NAMALWA (cell line): ENCODE measurements around the gene MUC5AC.
"Not testable (repeated sequence)": the region's sequence is repeated elsewhere in the genome, so short reads cannot be mapped to it uniquely, and the experiment has no call there.

Experiments used
- DNase-seq: peaks from one replicate; pipeline ENCODE4 v3.0.0-alpha.2; 2015; ENCODE audit warnings: low spot score

The MUC5AC gene

GRCh38 chr11:1208394-1209261, 50.9 kb downstream of the MUC5AC start:
- no peak for DNase-seq

- DNase-seq, result no peak
These were observed 51.8 kb downstream of the MUC5AC start for GRCh38 chr11:1209371-1210057.

- DNase-seq, result no peak
These were observed 54.1 kb downstream of the MUC5AC start for GRCh38 chr11:1211838-1212237.

GRCh38 chr11:1215826-1216225, 58.1 kb downstream of the MUC5AC start:
- DNase-seq, result not testable (repeated sequence)

GRCh38 chr11:1217151-1217550, 59.4 kb downstream of the MUC5AC start:
- DNase-seq, result no peak

- DNase-seq, result no peak
These were observed 60.6 kb downstream of the MUC5AC start for GRCh38 chr11:1218256-1218787.

GRCh38 chr11:1218788-1219445, 61.2 kb downstream of the MUC5AC start:
- no peak for DNase-seq

- DNase-seq, result no peak
These were observed 61.7 kb downstream of the MUC5AC start for GRCh38 chr11:1219446-1219833.

GRCh38 chr11:1219834-1220815, 62.4 kb downstream of the MUC5AC start:
- no peak for DNase-seq

- no peak for DNase-seq
These were observed 63.4 kb downstream of the MUC5AC start for GRCh38 chr11:1220941-1221721.

- DNase-seq, result no peak
These were observed 64.1 kb downstream of the MUC5AC start for GRCh38 chr11:1221848-1222311.

GRCh38 chr11:1222491-1223345, 65.0 kb downstream of the MUC5AC start, which contains the start of gene MUC5B:
Gene MUC5B (plus strand): TSS chr11:1223066. CDS start chr11:1223124, 58 bp downstream.
- DNase-seq, result no peak

GRCh38 chr11:1223346-1224110, 65.8 kb downstream of the MUC5AC start:
- no peak for DNase-seq

GRCh38 chr11:1224111-1224490, 66.3 kb downstream of the MUC5AC start:
- DNase-seq, result no peak

- no peak for DNase-seq
These were observed 67.0 kb downstream of the MUC5AC start for GRCh38 chr11:1224491-1225385.

- DNase-seq, result no peak
These were observed 67.9 kb downstream of the MUC5AC start for GRCh38 chr11:1225386-1226225.
